Measurements from ENCODE around the gene RYK.

The RYK gene

DNA sequence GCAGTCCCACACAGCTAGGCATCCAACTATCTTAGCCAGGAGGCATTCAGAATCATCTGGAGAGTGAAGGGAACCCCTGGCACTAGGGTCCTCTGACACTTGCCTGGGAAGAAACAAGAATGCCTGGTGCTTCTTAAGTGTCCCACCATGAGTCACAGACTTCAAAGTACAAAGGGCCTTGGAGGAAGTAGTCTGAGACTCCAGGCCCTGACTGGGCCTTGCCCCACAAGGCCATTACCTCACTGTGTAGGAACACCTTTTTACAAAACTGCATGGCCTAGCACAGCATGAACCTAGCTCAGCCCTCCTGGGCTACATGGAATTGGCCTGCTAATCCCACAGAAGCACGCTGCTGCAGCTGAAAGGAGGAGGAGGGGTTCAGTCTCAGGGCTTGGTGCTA lies 116.4 kb downstream of the RYK start:
- peaks cover 4% of the 10 kb centered on the region for H3K36me3 Mint-ChIP-seq (ENCODE audit: low read depth)
- H3K27me3 Mint-ChIP-seq, result no peaks in the 10 kb centered on the region
- no peak overlapping the region for H3K27ac Mint-ChIP-seq
- H3K4me3 Mint-ChIP-seq, result no peak overlapping the region
- H3K9me3 Mint-ChIP-seq, result peaks cover 30% of the 10 kb centered on the region
- no peaks in the 10 kb centered on the region for H3K4me1 Mint-ChIP-seq (ENCODE audit: low read depth)

DNA sequence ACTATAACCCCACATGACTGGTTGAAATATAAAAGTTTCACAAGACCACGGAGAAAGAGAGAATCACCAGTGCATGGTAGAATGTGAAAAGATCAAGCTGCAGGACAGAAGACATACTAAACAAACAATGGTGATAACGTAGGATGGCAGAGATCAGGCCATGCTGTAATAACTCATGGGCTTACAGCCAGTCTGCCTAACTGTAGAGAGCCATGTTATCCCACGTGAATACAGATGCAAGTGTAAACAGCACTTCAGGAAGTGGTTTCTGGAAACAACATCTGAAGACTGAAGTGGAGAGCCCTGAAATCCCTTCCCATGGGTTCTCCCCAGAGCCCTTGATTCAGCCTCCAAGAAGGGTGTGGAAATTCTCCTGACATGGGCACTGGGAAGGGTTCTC lies 117.7 kb downstream of the RYK start:
- H3K27me3 Mint-ChIP-seq, result no peaks in the 10 kb centered on the region
- no peaks in the 10 kb centered on the region for H3K4me1 Mint-ChIP-seq (ENCODE audit: low read depth)
- peaks cover 22% of the 10 kb centered on the region for H3K9me3 Mint-ChIP-seq
- H3K36me3 Mint-ChIP-seq (ENCODE audit: low read depth), result peaks cover 5% of the 10 kb centered on the region
- no peak overlapping the region for H3K4me3 Mint-ChIP-seq
- H3K27ac Mint-ChIP-seq, result no peak overlapping the region

DNA sequence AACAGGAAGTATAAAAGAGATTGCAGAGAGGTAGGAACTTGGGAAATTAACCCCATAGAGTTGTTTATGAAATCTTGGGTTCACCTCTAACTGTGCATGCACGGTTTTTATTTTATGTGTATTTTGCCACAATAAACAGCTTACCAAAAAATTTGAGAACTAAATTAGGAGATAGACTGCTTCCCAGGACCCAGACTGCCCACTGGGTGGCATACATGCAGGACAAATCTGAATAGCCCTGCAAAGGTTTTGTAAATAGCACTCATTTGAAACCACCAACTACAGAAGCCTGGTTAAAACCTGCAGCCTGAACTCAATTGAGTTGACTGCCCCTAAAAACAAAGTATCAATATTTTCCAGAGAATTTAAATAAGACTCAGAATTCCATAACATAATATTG lies 124.5 kb downstream of the RYK start:
- H3K9me3 Mint-ChIP-seq, result peaks cover 25% of the 10 kb centered on the region
- H3K27ac Mint-ChIP-seq, result no peak overlapping the region
- no peaks in the 10 kb centered on the region for H3K27me3 Mint-ChIP-seq
- no peaks in the 10 kb centered on the region for H3K4me1 Mint-ChIP-seq (ENCODE audit: low read depth)
- H3K36me3 Mint-ChIP-seq (ENCODE audit: low read depth), result peaks cover 5% of the 10 kb centered on the region
- no peak overlapping the region for H3K4me3 Mint-ChIP-seq

DNA sequence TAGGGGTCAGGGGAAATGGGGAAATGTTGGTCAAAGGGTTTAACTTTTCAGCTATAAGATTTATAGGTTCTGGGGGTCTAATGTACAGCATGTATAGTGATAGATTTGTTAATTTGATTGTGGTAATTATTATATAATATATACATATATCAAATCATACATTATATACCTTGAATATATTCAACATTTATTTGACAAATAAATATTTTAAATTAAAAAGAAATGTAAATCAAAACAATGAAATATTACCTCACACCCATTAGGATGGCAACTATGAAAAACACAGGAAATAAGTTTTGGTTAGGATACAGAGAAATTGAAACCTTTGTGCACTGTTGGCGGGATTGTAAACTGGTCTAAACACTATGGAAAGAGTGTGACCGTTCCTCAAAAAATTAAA lies 135.9 kb downstream of the RYK start:
- Mint-ChIP-seq H3K27me3 (no peaks in the 10 kb centered on the region), H3K27ac (no peak overlapping the region), H3K9me3 (peaks cover 27% of the 10 kb centered on the region), H3K4me1 (ENCODE audit: low read depth) (no peaks in the 10 kb centered on the region), H3K4me3 (no peak overlapping the region), H3K36me3 (ENCODE audit: low read depth) (no peaks in the 10 kb centered on the region)

DNA sequence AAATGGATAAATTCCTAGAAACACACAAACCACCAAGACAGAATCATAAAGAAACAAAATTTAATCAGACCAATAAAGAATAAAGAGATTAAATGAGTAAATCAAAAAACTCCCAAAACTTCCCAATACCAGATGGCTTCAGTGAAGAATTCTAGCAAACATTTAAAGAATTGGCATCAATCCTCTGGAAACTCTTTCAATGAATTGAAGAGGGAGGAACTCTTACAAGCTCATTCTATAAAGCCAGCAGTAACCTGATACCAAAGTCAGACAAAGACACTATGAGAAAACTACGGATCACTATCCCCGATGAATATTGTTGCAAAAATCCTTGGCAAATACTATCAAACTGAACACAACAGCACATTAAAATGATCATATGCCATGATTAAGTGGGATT lies 139.0 kb downstream of the RYK start:
- H3K36me3 Mint-ChIP-seq (ENCODE audit: low read depth), result no peaks in the 10 kb centered on the region
- no peak overlapping the region for H3K4me3 Mint-ChIP-seq
- peaks cover 8% of the 10 kb centered on the region for H3K9me3 Mint-ChIP-seq
- H3K27ac Mint-ChIP-seq, result no peak overlapping the region
- H3K27me3 Mint-ChIP-seq, result no peaks in the 10 kb centered on the region
- no peaks in the 10 kb centered on the region for H3K4me1 Mint-ChIP-seq (ENCODE audit: low read depth)

DNA sequence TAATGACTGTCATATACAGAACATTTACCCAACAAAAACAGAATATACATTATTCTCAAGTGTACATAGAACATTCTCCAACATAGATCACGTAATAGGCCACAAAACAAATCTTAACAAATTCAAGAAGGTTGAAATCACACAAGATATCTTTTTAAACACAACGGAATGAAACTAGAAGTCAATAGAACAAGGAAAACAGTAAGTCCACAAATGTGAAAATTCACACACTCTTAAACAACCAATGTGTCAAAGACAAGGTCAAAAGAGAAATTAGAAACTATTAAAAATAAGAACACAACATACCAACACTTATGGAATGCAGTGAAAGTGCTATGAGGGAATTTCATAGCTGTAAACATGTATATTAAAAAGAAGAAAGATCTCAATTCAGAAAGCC lies 139.7 kb downstream of the RYK start:
- H3K9me3 Mint-ChIP-seq, result peaks cover 8% of the 10 kb centered on the region
- H3K27ac Mint-ChIP-seq, result no peak overlapping the region

More for the DNA sequence above, 139.7 kb downstream of the RYK start:
- Mint-ChIP-seq H3K4me3 (no peak overlapping the region), H3K36me3 (ENCODE audit: low read depth) (no peaks in the 10 kb centered on the region), H3K4me1 (ENCODE audit: low read depth) (no peaks in the 10 kb centered on the region), H3K27me3 (no peaks in the 10 kb centered on the region)

All from stimulated activated naive CD8-positive, alpha-beta T cell treated with anti-CD3 and anti-CD28 coated beads, Interleukin-15, Interleukin-2, amounts not matched to agents 100 ng/mL and 50 ng/mL, for 24 hours (primary cell).